NB4 (cell line): ENCODE data around the gene MIEN1.

Source experiments
- MYC ChIP-seq: IDR thresholded peaks from 2 replicates; pipeline ENCODE4 v1.6.1; 2011; ENCODE audit warnings: low read depth, low read length
- POLR2A ChIP-seq: IDR thresholded peaks from 2 replicates; pipeline ENCODE4 v1.6.1; 2011; ENCODE audit warnings: mild to moderate bottlenecking; ENCODE audit not compliant: insufficient read length; ENCODE audit errors: extremely low read depth
- TF ChIP-seq, protein P1 (sequence below): IDR thresholded peaks from one replicate; pipeline ENCODE4 v1.5.1; 2012; ENCODE audit warnings: low read depth, low read length

DNA sequence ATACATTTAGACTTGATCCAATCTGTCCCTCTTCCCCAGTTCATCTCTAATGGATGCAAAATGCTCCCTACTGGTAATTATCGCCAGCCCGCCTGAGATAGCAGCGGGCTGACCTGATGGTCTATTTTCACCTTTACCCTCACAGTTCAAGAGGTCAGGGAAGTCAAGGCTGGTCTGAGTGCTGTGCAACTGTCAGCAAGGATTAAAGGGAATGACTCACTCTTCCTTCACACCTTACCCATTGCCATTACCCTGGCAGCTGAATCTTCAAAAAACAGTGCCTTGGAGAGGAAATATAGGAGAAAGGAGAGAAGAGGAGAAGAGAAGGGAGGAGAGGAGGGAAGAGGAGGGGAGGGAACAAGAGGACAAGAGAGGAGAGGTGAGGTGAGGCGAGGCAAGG is 43.7 kb upstream of the MIEN1 start:
- TF ChIP-seq POLR2A = no peak
- TF ChIP-seq, protein P1, sequence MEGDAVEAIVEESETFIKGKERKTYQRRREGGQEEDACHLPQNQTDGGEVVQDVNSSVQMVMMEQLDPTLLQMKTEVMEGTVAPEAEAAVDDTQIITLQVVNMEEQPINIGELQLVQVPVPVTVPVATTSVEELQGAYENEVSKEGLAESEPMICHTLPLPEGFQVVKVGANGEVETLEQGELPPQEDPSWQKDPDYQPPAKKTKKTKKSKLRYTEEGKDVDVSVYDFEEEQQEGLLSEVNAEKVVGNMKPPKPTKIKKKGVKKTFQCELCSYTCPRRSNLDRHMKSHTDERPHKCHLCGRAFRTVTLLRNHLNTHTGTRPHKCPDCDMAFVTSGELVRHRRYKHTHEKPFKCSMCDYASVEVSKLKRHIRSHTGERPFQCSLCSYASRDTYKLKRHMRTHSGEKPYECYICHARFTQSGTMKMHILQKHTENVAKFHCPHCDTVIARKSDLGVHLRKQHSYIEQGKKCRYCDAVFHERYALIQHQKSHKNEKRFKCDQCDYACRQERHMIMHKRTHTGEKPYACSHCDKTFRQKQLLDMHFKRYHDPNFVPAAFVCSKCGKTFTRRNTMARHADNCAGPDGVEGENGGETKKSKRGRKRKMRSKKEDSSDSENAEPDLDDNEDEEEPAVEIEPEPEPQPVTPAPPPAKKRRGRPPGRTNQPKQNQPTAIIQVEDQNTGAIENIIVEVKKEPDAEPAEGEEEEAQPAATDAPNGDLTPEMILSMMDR = no peak
- no peak for TF ChIP-seq MYC
